Vagina (tissue), 2 donors: ENCODE results near the gene MRGPRX3.
A peak's percentile ranks its signal among the peaks of the same experiment; 100 is the strongest.

Experiments
- CTCF ChIP-seq, 3 experiments: fragments of 450-650 bp in 2 of 3; fragments of 200-600 bp in 1 of 3; sonication (generic) in 1 of 3; IDR thresholded peaks; one replicate each; pipeline ENCODE4 v1.5.1; 2017 to 2019; ENCODE audit warnings: antibody characterized with exemption in 3 of 3, mild to moderate bottlenecking in 2 of 3, moderate library complexity in 2 of 3
- POLR2A ChIP-seq, 2 donors: fragments of 450-650 bp; IDR thresholded peaks; one replicate each; pipeline ENCODE4 v1.6.1; 2017; ENCODE audit warnings: antibody characterized with exemption in 2 of 2, mild to moderate bottlenecking in 2 of 2, moderate library complexity in 2 of 2
- POLR2AphosphoS5 ChIP-seq, 2 donors: sonication (generic); formaldehyde crosslinking; IDR thresholded peaks; one replicate each; pipeline ENCODE4 v1.9.0; 2017; ENCODE audit warnings: antibody characterized with exemption in 2 of 2, mild to moderate bottlenecking in 2 of 2, low read depth in 1 of 2; ENCODE audit not compliant: insufficient read depth in 1 of 2

- TF ChIP-seq CTCF (IDR thresholded peaks at IDR 0.05) (peak; percentile 12 to 74 (median 48)), POLR2A (IDR thresholded peaks at IDR 0.05) (no peak), POLR2AphosphoS5 (IDR thresholded peaks at IDR 0.05; ENCODE audit: insufficient read depth in 1 of 2, low read depth in 1 of 2) (peak; percentile 15 to 75)
Observed at GRCh38 chr11:18105802-18106574, 26.4 kb upstream of the MRGPRX3 start, which contains the start of gene SAAL1.
